Measurements from ENCODE around the gene CLIC4.
"Not testable (repeated sequence)": the region's sequence is repeated elsewhere in the genome, so short reads cannot be mapped to it uniquely, and the experiment has no call there.

The CLIC4 gene

GRCh38 chr1:24878775-24879742, 133.8 kb downstream of the CLIC4 start:
- DNase-seq, result no peak

GRCh38 chr1:24881034-24881433, 135.8 kb downstream of the CLIC4 start:
- DNase-seq, result no peak

- DNase-seq, result no peak
These were observed 139.5 kb downstream of the CLIC4 start for GRCh38 chr1:24884751-24885150.

- DNase-seq, result no peak
These were observed 141.0 kb downstream of the CLIC4 start for GRCh38 chr1:24886241-24886640.

GRCh38 chr1:24888061-24888970, 143.1 kb downstream of the CLIC4 start:
- no peak for DNase-seq

GRCh38 chr1:24888971-24889676, 143.9 kb downstream of the CLIC4 start:
- no peak for DNase-seq

GRCh38 chr1:24890887-24891286, 145.6 kb downstream of the CLIC4 start:
- no peak for DNase-seq

- not testable (repeated sequence) for DNase-seq
These were observed 146.1 kb downstream of the CLIC4 start for GRCh38 chr1:24891367-24891766.

- DNase-seq, result no peak
These were observed 147.2 kb downstream of the CLIC4 start for GRCh38 chr1:24892188-24893153.

GRCh38 chr1:24893431-24893830, 148.2 kb downstream of the CLIC4 start:
- DNase-seq, result no peak

Data from T-helper 1 cell (primary cell).